C4-2B (cell line): ENCODE results near the gene STAU1.
"Not testable (repeated sequence)": the region's sequence is repeated elsewhere in the genome, so short reads cannot be mapped to it uniquely, and the experiment has no call there.

ENCODE experiments used
- H3K27ac ChIP-seq: fragments of 450-650 bp; 2 replicates; pipeline ENCODE4 v1.5.1; 2017
- ZFX ChIP-seq: fragments of 450-650 bp; IDR thresholded peaks from 2 replicates; pipeline ENCODE4 v1.6.1; 2017
- TF ChIP-seq, protein P1 (sequence below): fragments of 450-650 bp; conservative IDR thresholded peaks from 2 replicates; pipeline ENCODE4 v1.5.1; 2017; ENCODE audit warnings: mild to moderate bottlenecking

STAU1 gene

DNA sequence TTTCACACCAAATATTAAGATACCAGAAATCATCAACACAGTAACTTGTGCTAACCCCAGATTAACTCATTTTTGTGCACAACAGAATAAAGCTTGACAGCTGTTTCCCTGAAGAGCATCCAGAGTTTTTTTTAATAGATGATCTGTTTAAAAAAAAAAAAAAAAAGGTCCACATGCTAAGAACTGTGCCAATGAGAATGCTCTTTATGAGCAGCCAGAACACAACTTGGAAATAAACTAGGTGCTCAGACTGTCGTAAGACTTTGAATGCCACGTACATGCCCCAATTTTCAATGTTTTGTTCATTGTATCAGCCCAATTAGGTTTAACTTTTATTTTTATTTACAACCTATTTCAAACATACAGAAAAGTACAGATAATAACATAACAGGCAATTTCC lies 47.3 kb downstream of the STAU1 start:
- TF ChIP-seq, protein P1, sequence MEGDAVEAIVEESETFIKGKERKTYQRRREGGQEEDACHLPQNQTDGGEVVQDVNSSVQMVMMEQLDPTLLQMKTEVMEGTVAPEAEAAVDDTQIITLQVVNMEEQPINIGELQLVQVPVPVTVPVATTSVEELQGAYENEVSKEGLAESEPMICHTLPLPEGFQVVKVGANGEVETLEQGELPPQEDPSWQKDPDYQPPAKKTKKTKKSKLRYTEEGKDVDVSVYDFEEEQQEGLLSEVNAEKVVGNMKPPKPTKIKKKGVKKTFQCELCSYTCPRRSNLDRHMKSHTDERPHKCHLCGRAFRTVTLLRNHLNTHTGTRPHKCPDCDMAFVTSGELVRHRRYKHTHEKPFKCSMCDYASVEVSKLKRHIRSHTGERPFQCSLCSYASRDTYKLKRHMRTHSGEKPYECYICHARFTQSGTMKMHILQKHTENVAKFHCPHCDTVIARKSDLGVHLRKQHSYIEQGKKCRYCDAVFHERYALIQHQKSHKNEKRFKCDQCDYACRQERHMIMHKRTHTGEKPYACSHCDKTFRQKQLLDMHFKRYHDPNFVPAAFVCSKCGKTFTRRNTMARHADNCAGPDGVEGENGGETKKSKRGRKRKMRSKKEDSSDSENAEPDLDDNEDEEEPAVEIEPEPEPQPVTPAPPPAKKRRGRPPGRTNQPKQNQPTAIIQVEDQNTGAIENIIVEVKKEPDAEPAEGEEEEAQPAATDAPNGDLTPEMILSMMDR = no peak
- no peak for TF ChIP-seq ZFX
- H3K27ac ChIP-seq = peak overlapping the region; percentile 24; the same call in 1 of the 2 replicates

DNA sequence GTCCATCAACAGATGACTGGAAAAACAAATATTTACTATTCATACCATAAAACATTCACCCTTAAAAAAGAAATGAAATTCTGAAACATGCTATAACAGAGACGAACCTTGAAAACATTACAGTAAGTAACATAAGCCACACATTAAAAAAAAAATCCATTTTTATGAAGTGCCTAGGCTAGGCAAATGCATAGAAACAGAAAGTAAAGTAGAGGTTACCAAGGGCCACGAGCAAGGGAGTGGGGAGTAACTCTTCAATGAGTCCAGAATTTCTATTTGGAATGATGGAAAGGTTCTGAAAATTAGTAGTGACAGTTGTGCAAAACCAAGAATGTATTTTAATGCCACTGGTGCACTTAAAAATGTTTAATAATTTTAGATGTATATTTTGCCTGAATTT lies 47.7 kb downstream of the STAU1 start:
- no peak for TF ChIP-seq ZFX
- TF ChIP-seq, protein P1 = no peak
- no peak overlapping the region for H3K27ac ChIP-seq

DNA sequence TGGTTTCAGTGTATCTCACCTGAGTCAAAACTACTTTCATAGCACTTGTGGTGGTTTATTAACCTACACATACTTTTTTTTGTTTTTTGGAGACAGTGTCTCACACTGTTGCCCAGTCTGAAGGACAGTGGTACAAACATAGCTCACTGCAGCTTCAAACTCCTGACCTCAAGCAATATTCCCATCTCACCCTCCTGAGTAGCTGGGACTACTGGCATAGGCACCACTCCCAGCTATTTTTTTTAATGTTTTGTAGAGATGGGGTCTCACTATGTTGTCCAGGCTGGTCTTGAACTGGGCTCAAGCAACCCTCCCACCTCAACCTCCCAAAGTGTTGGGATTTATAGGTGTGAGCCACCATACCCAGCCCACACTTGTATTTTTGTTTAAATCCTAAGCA lies 49.7 kb downstream of the STAU1 start:
- TF ChIP-seq ZFX = no peak
- TF ChIP-seq, protein P1 = no peak

DNA sequence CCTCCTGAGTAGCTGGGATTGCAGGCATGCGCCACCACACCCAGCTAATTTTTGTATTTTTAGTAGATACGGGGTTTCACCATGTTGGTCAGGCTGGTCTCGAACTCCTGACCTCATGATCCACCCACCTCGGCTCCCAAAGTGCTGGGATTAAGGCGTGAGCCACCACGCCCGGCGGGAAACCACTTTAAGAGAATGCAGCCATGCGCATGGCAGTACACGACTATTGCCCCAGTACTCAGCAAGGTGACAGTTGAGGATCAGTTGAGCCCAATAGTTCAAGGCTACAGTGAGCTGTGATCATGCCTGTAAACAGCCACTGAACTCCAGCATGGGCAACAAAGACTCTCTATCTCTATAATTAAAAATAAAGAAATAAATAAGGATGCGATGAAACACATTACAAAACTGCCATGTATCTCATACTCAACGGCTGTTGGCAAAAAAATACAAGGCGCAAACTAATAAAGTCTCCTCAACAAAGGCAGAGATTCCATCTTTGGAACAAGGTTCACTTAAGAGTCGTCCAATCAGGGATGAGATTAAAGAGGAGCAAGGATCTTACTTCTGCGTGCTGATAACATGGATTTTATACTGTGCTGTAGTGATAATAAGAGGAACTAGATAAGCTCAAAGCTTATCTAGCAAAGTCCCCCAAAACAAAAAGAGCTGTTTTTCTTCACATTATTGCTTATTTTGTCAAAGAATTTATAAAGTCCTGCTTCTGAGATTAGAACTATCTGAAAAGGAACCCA lies 51.1 kb downstream of the STAU1 start:
- TF ChIP-seq, protein P1 = no peak
- no peak for TF ChIP-seq ZFX
- H3K27ac ChIP-seq = no peak overlapping the region

More for the DNA sequence above, 49.7 kb downstream of the STAU1 start:
- no peak overlapping the region for H3K27ac ChIP-seq

DNA sequence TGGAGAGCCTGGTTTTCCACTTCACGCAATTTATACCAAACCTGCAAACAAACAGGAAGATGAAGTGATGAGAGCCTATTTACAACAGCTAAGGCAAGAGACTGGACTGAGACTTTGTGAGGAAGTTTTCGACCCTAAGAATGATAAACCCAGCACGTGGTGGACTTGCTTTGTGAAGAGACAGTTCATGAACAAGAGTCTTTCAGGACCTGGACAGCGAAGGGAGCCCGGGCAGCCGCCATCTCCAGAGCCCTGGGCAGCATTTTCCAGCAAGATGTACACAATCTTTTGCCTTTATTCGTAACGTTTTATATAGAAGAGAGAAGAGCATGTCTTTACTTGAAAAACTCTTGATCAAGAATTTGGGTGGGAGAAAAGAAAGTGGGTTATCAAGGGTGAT lies 53.3 kb downstream of the STAU1 start:
- H3K27ac ChIP-seq = not testable (repeated sequence)

DNA sequence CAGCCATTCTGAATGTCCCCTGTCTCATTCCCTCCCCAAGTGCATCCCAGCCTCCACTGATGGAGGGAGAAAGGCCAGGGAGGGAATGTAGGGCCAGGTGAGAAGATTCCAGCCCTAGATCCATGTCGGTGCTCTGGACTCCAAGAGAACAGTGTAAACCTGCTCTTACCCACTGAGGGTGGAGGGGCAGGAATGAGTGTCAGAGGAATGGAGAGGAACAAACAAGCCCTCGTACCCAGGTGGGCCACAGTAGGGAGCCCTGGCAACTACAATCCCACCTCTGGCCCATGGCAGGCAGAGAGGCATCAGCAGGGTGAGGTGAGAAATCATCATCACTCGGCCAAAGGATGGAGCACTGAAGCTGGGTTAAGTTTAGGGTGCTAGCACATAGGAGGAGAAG lies 54.6 kb downstream of the STAU1 start:
- no peak overlapping the region for H3K27ac ChIP-seq
- no peak for TF ChIP-seq ZFX
- TF ChIP-seq, protein P1 = no peak

DNA sequence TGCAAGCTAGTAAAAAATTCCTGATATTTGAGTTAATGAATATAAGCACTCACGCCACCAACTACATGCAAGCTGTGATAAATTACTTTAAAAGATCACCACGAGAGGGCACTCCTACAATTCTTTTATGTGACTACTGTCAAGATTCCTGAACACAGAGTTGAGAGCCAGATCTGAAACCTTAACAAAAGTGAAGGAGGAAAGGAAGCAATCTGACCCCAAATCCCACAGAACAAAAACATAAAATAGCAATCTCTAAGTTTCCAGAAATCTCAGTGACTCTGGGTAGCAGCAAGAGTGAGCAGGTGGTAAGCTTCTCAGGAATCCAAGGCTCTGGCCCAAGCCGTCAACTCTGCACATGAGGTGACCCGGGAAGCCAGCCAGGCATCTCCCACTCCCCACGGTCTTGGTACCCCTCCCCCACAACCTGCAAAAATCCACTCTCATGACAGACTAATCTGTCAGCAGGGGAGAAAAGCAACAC lies 55.1 kb downstream of the STAU1 start:
- H3K27ac ChIP-seq = no peak overlapping the region
- TF ChIP-seq, protein P1 = peak; percentile 79
- TF ChIP-seq ZFX = no peak

DNA sequence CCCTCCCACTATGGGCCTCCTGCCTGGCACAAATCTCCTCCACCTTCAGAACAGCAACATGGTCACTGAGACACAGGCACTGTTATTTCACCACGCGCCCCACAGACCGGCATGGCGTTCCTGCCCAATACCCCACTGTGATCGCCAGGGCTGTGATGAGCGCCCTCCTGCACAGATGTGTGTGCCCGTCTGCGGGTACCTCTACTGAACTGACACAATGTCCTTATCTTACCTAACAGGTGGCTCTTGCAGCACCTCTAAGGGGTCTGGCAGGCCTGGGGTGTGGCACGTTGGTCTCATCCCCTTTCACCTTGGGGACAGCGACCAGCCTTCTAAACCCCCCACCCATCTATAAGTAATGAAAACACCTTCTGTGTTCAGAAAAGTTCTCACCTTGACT lies 64.2 kb downstream of the STAU1 start:
- no peak for TF ChIP-seq ZFX
- TF ChIP-seq, protein P1 = no peak
- H3K27ac ChIP-seq = no peak overlapping the region
